HepG2 (cell line): Measurements from ENCODE around the gene CNNM2. TPM values are rescaled to one million over a fixed set of nuclear protein-coding genes. Genes with fewer than 3 reads are reported as not detected.
A peak's percentile ranks its signal among the peaks of the same experiment; 100 is the strongest.

Experiments
- ARNT ChIP-seq: fragments of 450-650 bp; IDR thresholded peaks from 2 replicates; pipeline ENCODE4 v1.6.1; 2017
- ASH2L ChIP-seq: fragments of 300-600, 200-600 bp; sonication (generic); IDR thresholded peaks from 2 replicates; pipeline ENCODE4 v1.7.0; 2017; ENCODE audit warnings: low read depth, mild to moderate bottlenecking, moderate library complexity, mixed read lengths, low read length; ENCODE audit not compliant: insufficient read length
- DPF2 ChIP-seq: sonication (generic); formaldehyde crosslinking; IDR thresholded peaks from 2 replicates; pipeline ENCODE4 v1.4.0; 2020; ENCODE audit warnings: mild to moderate bottlenecking, low read depth, missing genetic modification reagents, borderline replicate concordance
- HNF4G ChIP-seq, 2 experiments: sonication (generic) in 1 of 2; formaldehyde crosslinking in 1 of 2; IDR thresholded peaks; 2 replicates each; pipeline versions ENCODE4 v1.4.0 to v1.6.1; 2011 to 2020; ENCODE audit warnings: borderline replicate concordance in 2 of 2, low read depth in 2 of 2, mild to moderate bottlenecking in 2 of 2, low read length in 1 of 2, missing genetic modification reagents in 1 of 2, moderate library complexity in 1 of 2
- IKZF1 ChIP-seq: fragments of 450-650 bp; IDR thresholded peaks from 2 replicates; pipeline ENCODE4 v1.7.1; 2016
- KDM4B ChIP-seq: sonication (generic); formaldehyde crosslinking; IDR thresholded peaks from 2 replicates; pipeline ENCODE4 v1.4.0; 2020; ENCODE audit warnings: missing genetic modification reagents
- MYC ChIP-seq: sonication (generic); formaldehyde crosslinking; IDR thresholded peaks from 2 replicates; pipeline ENCODE4 v1.9.0; 2021; ENCODE audit warnings: missing genetic modification reagents, borderline replicate concordance
- ONECUT2 ChIP-seq: sonication (generic); formaldehyde crosslinking; IDR thresholded peaks from 2 replicates; pipeline ENCODE4 v1.4.0; 2020; ENCODE audit warnings: missing genetic modification reagents
- RARA ChIP-seq: IDR thresholded peaks from 2 replicates; pipeline ENCODE4 v1.6.1; 2016; ENCODE audit warnings: missing genetic modification reagents, missing compliant biosample characterization
- RCOR2 ChIP-seq: IDR thresholded peaks from 2 replicates; pipeline ENCODE4 v1.6.1; 2016; ENCODE audit warnings: missing biosample characterization, missing genetic modification reagents
- TCF7L2 ChIP-seq: IDR thresholded peaks from 2 replicates; pipeline ENCODE4 v1.6.1; 2011; ENCODE audit warnings: mild to moderate bottlenecking, low read depth, low read length, moderate library complexity
- TP53 ChIP-seq: sonication (generic); formaldehyde crosslinking; conservative IDR thresholded peaks from 2 replicates; pipeline ENCODE4 v1.4.0; 2020; ENCODE audit warnings: missing genetic modification reagents
- ZFP1 ChIP-seq: IDR thresholded peaks from 2 replicates; pipeline ENCODE4 v1.6.1; 2016
- ZFP62 ChIP-seq: sonication (generic); formaldehyde crosslinking; IDR thresholded peaks from 2 replicates; pipeline ENCODE4 v1.4.0; 2020; ENCODE audit warnings: missing genetic modification reagents
- ZFP91 ChIP-seq: sonication (generic); formaldehyde crosslinking; IDR thresholded peaks from 2 replicates; pipeline ENCODE4 v1.9.0; 2022; ENCODE audit warnings: missing genetic modification reagents, mild to moderate bottlenecking, borderline replicate concordance
- ZNF207 ChIP-seq: fragments of 450-650 bp; IDR thresholded peaks from 2 replicates; pipeline ENCODE4 v1.6.1; 2016; ENCODE audit warnings: antibody characterized with exemption, borderline replicate concordance
- ZNF44 ChIP-seq: sonication (generic); formaldehyde crosslinking; IDR thresholded peaks from 2 replicates; pipeline ENCODE4 v1.5.1; 2020; ENCODE audit warnings: mild to moderate bottlenecking, missing genetic modification reagents
- ZNF501 ChIP-seq: sonication (generic); formaldehyde crosslinking; IDR thresholded peaks from 2 replicates; pipeline ENCODE4 v1.5.1; 2020; ENCODE audit warnings: mild to moderate bottlenecking, moderate library complexity, missing genetic modification reagents
- ZNF644 ChIP-seq: IDR thresholded peaks from 2 replicates; pipeline ENCODE4 v1.6.1; 2016; ENCODE audit warnings: low read depth
- ZNF878 ChIP-seq: sonication (generic); formaldehyde crosslinking; IDR thresholded peaks from 2 replicates; pipeline ENCODE4 v1.8.1; 2023; ENCODE audit warnings: mild to moderate bottlenecking, missing genetic modification reagents, moderate library complexity
- ZZZ3 ChIP-seq: sonication (generic); formaldehyde crosslinking; IDR thresholded peaks from 2 replicates; pipeline ENCODE4 v1.4.0; 2020; ENCODE audit warnings: missing genetic modification reagents, mild to moderate bottlenecking, borderline replicate concordance
- polyA plus RNA-seq, 8 experiments: library from polyadenylated mRNA; depleted of rRNA in 3 of 8; stranded (reverse) in 7 of 8; unstranded in 1 of 8; fragments of >200 nt; fragmentation: Illumina TruSeq in 4 of 8; extraction: Trizol in 4 of 8; gene quantifications; 2 replicates each; pipeline versions ENCODE4 v1.2.1 to v1.2.3, GENCODE V29; 2011 to 2016; ENCODE audit warnings: low read depth in 4 of 8, missing spikeins in 1 of 8, mixed read lengths in 1 of 8; ENCODE audit not compliant: insufficient read depth in 1 of 8
- total RNA-seq, 5 experiments: library from RNA; depleted of rRNA; stranded (reverse); fragments of >200 nt; fragmentation: Illumina TruSeq; extraction: Trizol; gene quantifications; 2 replicates each; pipeline ENCODE4 v1.2.3, GENCODE V29; 2016; ENCODE audit warnings: low read depth in 1 of 5
- TF ChIP-seq, protein P1 (sequence below): sonication (generic); formaldehyde crosslinking; conservative IDR thresholded peaks from 2 replicates; pipeline ENCODE4 v1.4.0; 2020; ENCODE audit warnings: mild to moderate bottlenecking, missing genetic modification reagents, moderate library complexity
- TF ChIP-seq, protein P2 (sequence below): sonication (generic); formaldehyde crosslinking; IDR thresholded peaks from 2 replicates; pipeline ENCODE4 v1.8.0; 2022; ENCODE audit warnings: mild to moderate bottlenecking, missing genetic modification reagents, moderate library complexity

Gene CNNM2
- total and polyA plus RNA-seq, 2 of the 13 experiments (the other 11 are each of a cell fraction or from before 2014, with no cell fraction given), result 7.1 to 9.0 TPM

DNA sequence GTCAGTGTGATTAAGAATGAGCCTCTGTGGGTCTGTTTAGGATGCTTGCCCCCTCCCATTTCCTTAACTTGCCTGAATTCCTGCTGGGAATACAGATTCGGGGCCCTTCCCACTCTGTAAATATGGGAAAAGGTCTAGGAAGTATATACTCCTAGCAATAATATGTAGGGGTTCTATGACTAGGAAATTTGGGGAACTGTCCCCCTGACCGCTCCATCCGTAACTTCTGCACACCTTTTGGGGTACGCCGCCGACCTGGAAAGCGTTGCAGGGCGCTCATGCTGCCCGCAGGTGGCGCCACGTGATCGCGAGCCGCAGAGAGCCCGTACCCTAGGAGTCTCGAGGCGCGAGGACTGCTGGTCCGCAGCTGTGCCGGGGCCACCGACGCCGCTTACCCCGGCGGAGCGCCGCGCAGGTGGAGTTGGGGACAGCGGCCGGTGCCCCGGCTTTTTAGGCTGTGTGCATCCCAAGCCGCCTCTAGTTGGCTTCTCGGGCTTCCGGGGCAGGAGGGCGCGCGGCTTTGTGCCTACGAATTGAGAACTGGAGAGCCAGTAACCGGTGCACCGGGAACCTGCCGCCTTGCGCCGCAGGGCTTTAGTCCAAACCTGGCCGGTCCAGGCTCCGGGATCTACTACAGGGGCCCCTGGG, 656 bp upstream of the CNNM2 start (continued):
- TF ChIP-seq TP53 (CRISPR knock-in tag) (no peak), DPF2 (no peak), ZFP91 (0 out of 2 replicates have a peak, but pooled peaks have one; percentile 63), ZZZ3 (0 out of 2 replicates have a peak, but pooled peaks have one; percentile 17), ARNT (no peak), ZNF44 (no peak), ZNF878 (CRISPR knock-in tag) (peak; percentile 59; the same call in 1 of the 2 replicates), RCOR2 (CRISPR knock-in tag) (no peak), ONECUT2 (CRISPR knock-in tag) (0 out of 2 replicates have a peak, but pooled peaks have one; percentile 24), ZNF644 (no peak), ZFP1 (CRISPR knock-in tag) (no peak), KDM4B (CRISPR knock-in tag) (peak; percentile 37; the same call in 1 of the 2 replicates), ZNF501 (CRISPR knock-in tag) (peak; percentile 87), HNF4G (IDR thresholded peaks at IDR 0.05; ENCODE audit: borderline replicate concordance, low read depth, low read length) (no peak), HNF4G (CRISPR knock-in tag; IDR thresholded peaks at IDR 0.05; ENCODE audit: borderline replicate concordance, low read depth) (0 out of 2 replicates have a peak, but pooled peaks have one; percentile 62), ZFP62 (no peak), ZNF207 (no peak), RARA (CRISPR knock-in tag) (no peak), TCF7L2 (no peak), IKZF1 (no peak), MYC (CRISPR knock-in tag) (peak; percentile 36; the same call in 1 of the 2 replicates), ASH2L (no peak)
- TF ChIP-seq, protein P1, sequence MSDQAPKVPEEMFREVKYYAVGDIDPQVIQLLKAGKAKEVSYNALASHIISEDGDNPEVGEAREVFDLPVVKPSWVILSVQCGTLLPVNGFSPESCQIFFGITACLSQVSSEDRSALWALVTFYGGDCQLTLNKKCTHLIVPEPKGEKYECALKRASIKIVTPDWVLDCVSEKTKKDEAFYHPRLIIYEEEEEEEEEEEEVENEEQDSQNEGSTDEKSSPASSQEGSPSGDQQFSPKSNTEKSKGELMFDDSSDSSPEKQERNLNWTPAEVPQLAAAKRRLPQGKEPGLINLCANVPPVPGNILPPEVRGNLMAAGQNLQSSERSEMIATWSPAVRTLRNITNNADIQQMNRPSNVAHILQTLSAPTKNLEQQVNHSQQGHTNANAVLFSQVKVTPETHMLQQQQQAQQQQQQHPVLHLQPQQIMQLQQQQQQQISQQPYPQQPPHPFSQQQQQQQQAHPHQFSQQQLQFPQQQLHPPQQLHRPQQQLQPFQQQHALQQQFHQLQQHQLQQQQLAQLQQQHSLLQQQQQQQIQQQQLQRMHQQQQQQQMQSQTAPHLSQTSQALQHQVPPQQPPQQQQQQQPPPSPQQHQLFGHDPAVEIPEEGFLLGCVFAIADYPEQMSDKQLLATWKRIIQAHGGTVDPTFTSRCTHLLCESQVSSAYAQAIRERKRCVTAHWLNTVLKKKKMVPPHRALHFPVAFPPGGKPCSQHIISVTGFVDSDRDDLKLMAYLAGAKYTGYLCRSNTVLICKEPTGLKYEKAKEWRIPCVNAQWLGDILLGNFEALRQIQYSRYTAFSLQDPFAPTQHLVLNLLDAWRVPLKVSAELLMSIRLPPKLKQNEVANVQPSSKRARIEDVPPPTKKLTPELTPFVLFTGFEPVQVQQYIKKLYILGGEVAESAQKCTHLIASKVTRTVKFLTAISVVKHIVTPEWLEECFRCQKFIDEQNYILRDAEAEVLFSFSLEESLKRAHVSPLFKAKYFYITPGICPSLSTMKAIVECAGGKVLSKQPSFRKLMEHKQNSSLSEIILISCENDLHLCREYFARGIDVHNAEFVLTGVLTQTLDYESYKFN (CRISPR knock-in tag), result no peak
- TF ChIP-seq, protein P2, sequence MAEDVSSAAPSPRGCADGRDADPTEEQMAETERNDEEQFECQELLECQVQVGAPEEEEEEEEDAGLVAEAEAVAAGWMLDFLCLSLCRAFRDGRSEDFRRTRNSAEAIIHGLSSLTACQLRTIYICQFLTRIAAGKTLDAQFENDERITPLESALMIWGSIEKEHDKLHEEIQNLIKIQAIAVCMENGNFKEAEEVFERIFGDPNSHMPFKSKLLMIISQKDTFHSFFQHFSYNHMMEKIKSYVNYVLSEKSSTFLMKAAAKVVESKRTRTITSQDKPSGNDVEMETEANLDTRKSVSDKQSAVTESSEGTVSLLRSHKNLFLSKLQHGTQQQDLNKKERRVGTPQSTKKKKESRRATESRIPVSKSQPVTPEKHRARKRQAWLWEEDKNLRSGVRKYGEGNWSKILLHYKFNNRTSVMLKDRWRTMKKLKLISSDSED (CRISPR knock-in tag), result 0 out of 2 replicates have a peak, but pooled peaks have one; percentile 51
